IMR-90 (cell line): ENCODE measurements around the gene PLXDC2. TPM values are rescaled to one million over a fixed set of nuclear protein-coding genes. Genes with fewer than 3 reads are reported as not detected.

ENCODE experiments used
- ATAC-seq: fragments of 200-7000 bp; cut with Tn5 transposase; 2 replicates; pipeline ENCODE4 v1.9.1; 2020; ENCODE audit warnings: low read depth, mild to moderate bottlenecking, moderate library complexity
- BruUV-seq: library from RNA; stranded (reverse); fragments of 400-500 nt; replicated peaks from 2 replicates; lab custom pipeline; 2021; lab: Mats Ljungman, UMichigan
- CTCF ChIA-PET: fragments of 300-600 bp; formaldehyde crosslinking; extraction: SDS; loops from one replicate; lab custom pipeline; 2021; ENCODE audit warnings: antibody characterized with exemption; lab: Yijun Ruan, JAX
- POLR2A ChIA-PET: fragments of 300-600 bp; sonication (Branson Sonifier 250); formaldehyde crosslinking; loops from one replicate; lab custom pipeline; 2022; ENCODE audit warnings: antibody characterized with exemption; ENCODE audit not compliant: unreplicated experiment; lab: Charles Lee
- DNase-seq: peaks from one replicate; pipeline ENCODE4 v3.0.0; 2013
- H2AFZ ChIP-seq: replicated peaks from 2 replicates; pipeline ENCODE3; 2013; ENCODE audit warnings: low read length, mild to moderate bottlenecking; ENCODE audit not compliant: poor library complexity
- H2AK5ac ChIP-seq: 2 replicates; pipeline ENCODE4 v1.6.1; 2013; ENCODE audit warnings: low read depth, low read length, inconsistent platforms
- H2AK9ac ChIP-seq: replicated peaks from 2 replicates; pipeline ENCODE3; 2013; ENCODE audit warnings: mild to moderate bottlenecking, low read depth, low read length, moderate library complexity; ENCODE audit not compliant: poor library complexity
- H2BK120ac ChIP-seq: 2 replicates; pipeline ENCODE4 v1.6.1; 2013; ENCODE audit warnings: low read depth, low read length, inconsistent platforms
- H2BK15ac ChIP-seq: 3 replicates; pipeline ENCODE4 v1.6.1; 2013; ENCODE audit warnings: low read depth, low read length, inconsistent platforms
- H2BK20ac ChIP-seq: 2 replicates; pipeline ENCODE4 v1.6.1; 2013; ENCODE audit warnings: low read depth, mild to moderate bottlenecking, inconsistent platforms, low read length, moderate library complexity
- H2BK5ac ChIP-seq: 2 replicates; pipeline ENCODE4 v1.6.1; 2013; ENCODE audit warnings: mild to moderate bottlenecking, low read depth, low read length, inconsistent platforms; ENCODE audit not compliant: poor library complexity, severe bottlenecking
- H3K14ac ChIP-seq: replicated peaks from 2 replicates; pipeline ENCODE4 v1.6.1; 2013; ENCODE audit warnings: low read depth, low read length, inconsistent platforms
- H3K18ac ChIP-seq: 2 replicates; pipeline ENCODE4 v1.6.1; 2013; ENCODE audit warnings: low read depth, low read length, control low read depth
- H3K23ac ChIP-seq: 2 replicates; pipeline ENCODE4 v1.6.1; 2013; ENCODE audit warnings: low read depth, low read length, inconsistent platforms
- H3K27ac ChIP-seq: 2 replicates; pipeline ENCODE4 v1.5.1; 2013; ENCODE audit warnings: mild to moderate bottlenecking, control low read depth, low read length; ENCODE audit not compliant: insufficient read depth
- H3K27me3 ChIP-seq: 2 replicates; pipeline ENCODE4 v1.6.1; 2013; ENCODE audit warnings: low read length; ENCODE audit not compliant: control insufficient read depth, insufficient read depth
- H3K36me3 ChIP-seq: 2 replicates; pipeline ENCODE4 v1.6.1; 2013; ENCODE audit warnings: low read length, mixed read lengths; ENCODE audit not compliant: control insufficient read depth, insufficient read depth
- H3K4ac ChIP-seq: 2 replicates; pipeline ENCODE4 v1.6.1; 2013; ENCODE audit warnings: low read depth, low read length, inconsistent platforms
- H3K4me1 ChIP-seq: 2 replicates; pipeline ENCODE4 v1.6.1; 2013; ENCODE audit warnings: low read length, mixed read lengths; ENCODE audit not compliant: control insufficient read depth, insufficient read depth
- H3K4me2 ChIP-seq: 2 replicates; pipeline ENCODE4 v1.6.1; 2013; ENCODE audit warnings: low read depth, mild to moderate bottlenecking, control low read depth, low read length, moderate library complexity
- H3K4me3 ChIP-seq: 2 replicates; pipeline ENCODE4 v1.5.1; 2013; ENCODE audit warnings: low read depth, mild to moderate bottlenecking, control low read depth, low read length, moderate library complexity; ENCODE audit not compliant: insufficient read depth
- H3K56ac ChIP-seq: 2 replicates; pipeline ENCODE4 v1.6.1; 2013; ENCODE audit warnings: low read length, inconsistent platforms; ENCODE audit not compliant: insufficient read depth; ENCODE audit errors: extremely low read depth
- H3K79me1 ChIP-seq, 2 experiments: 2 replicates each; pipeline ENCODE4 v1.6.1; 2013; ENCODE audit warnings: low read length in 2 of 2, inconsistent platforms in 1 of 2, low read depth in 1 of 2
- H3K9ac ChIP-seq: 2 replicates; pipeline ENCODE4 v1.6.1; 2013; ENCODE audit warnings: low read depth, low read length, control low read depth
- H3K9me1 ChIP-seq: 2 replicates; pipeline ENCODE4 v1.6.1; 2013; ENCODE audit warnings: low read length, inconsistent platforms; ENCODE audit not compliant: insufficient read depth
- H3K9me3 ChIP-seq: 2 replicates; pipeline ENCODE4 v1.6.1; 2013; ENCODE audit warnings: low read length; ENCODE audit not compliant: control insufficient read depth, insufficient read depth
- H4K20me1 ChIP-seq: 2 replicates; pipeline ENCODE4 v1.6.1; 2013; ENCODE audit warnings: low read length, inconsistent platforms; ENCODE audit not compliant: insufficient read depth
- H4K5ac ChIP-seq: 2 replicates; pipeline ENCODE4 v1.6.1; 2013; ENCODE audit warnings: mild to moderate bottlenecking, low read depth, low read length, control low read depth
- H4K8ac ChIP-seq, 2 experiments: 2 replicates each; pipeline ENCODE4 v1.6.1; 2013; ENCODE audit warnings: low read depth in 2 of 2, low read length in 2 of 2, control low read depth in 1 of 2, inconsistent platforms in 1 of 2
- H4K91ac ChIP-seq: 2 replicates; pipeline ENCODE4 v1.6.1; 2013; ENCODE audit warnings: low read depth, low read length, inconsistent platforms; ENCODE audit not compliant: insufficient read depth
- BHLHE40 ChIP-seq: fragments of 150-350 bp; IDR thresholded peaks from 2 replicates; pipeline ENCODE4 v1.6.1; 2016; ENCODE audit warnings: mild to moderate bottlenecking, low read depth, low read length
- CEBPB ChIP-seq: IDR thresholded peaks from 2 replicates; pipeline ENCODE4 v1.6.1; 2012; ENCODE audit warnings: low read depth, low read length, improper control_type of control experiment
- CHD1 ChIP-seq: IDR thresholded peaks from 2 replicates; pipeline ENCODE4 v1.6.1; 2012; ENCODE audit warnings: low read depth, low read length, improper control_type of control experiment
- FOS ChIP-seq: fragments of 150-350 bp; IDR thresholded peaks from 2 replicates; pipeline ENCODE4 v1.6.1; 2016; ENCODE audit warnings: low read depth, low read length
- MAFK ChIP-seq: IDR thresholded peaks from 2 replicates; pipeline ENCODE4 v1.6.1; 2012; ENCODE audit warnings: low read depth, low read length, improper control_type of control experiment
- MAZ ChIP-seq: IDR thresholded peaks from 2 replicates; pipeline ENCODE4 v1.6.1; 2012; ENCODE audit warnings: low read depth, mild to moderate bottlenecking, low read length, improper control_type of control experiment, moderate library complexity, borderline replicate concordance
- MXI1 ChIP-seq: IDR thresholded peaks from 2 replicates; pipeline ENCODE4 v1.6.1; 2012; ENCODE audit warnings: low read depth, mild to moderate bottlenecking, low read length, moderate library complexity, borderline replicate concordance
- NFE2L2 ChIP-seq: fragments of 150-350 bp; IDR thresholded peaks from 2 replicates; pipeline ENCODE4 v1.6.1; 2016; ENCODE audit warnings: low read depth, mild to moderate bottlenecking, low read length
- POLR2A ChIP-seq: IDR thresholded peaks from 2 replicates; pipeline ENCODE4 v1.6.1; 2012; ENCODE audit warnings: mild to moderate bottlenecking, low read depth, low read length
- RAD21 ChIP-seq: IDR thresholded peaks from 2 replicates; pipeline ENCODE4 v1.6.1; 2012; ENCODE audit warnings: low read length, improper control_type of control experiment
- RCOR1 ChIP-seq: IDR thresholded peaks from 2 replicates; pipeline ENCODE4 v1.6.1; 2012; ENCODE audit warnings: mild to moderate bottlenecking, low read length, improper control_type of control experiment; ENCODE audit not compliant: insufficient replicate concordance
- RFX5 ChIP-seq: IDR thresholded peaks from 2 replicates; pipeline ENCODE4 v1.8.0; 2012; ENCODE audit warnings: low read depth, mild to moderate bottlenecking, low read length, moderate library complexity
- WGBS, 2 experiments: methylation state at CpG; one replicate each; pipeline versions ENCODE4 v1.1.5 to v1.1.7; 2013; ENCODE audit warnings: missing lambda C conversion rate in 2 of 2; ENCODE audit not compliant: insufficient read length in 1 of 2; ENCODE audit errors: extremely low coverage in 2 of 2; 5-methylcytosine and 5-hydroxymethylcytosine counted together
- dilution Hi-C: fragments of 300-500 bp; cut with HindIII; formaldehyde crosslinking; loops from one replicate; pipeline ENCODE4 v1.14.3; 2018; ENCODE audit warnings: low sequenced_read_pairs; ENCODE audit not compliant: unreplicated experiment
- in situ Hi-C: fragments of 300-500 bp; cut with MboI; formaldehyde crosslinking; loops from 3 replicates; pipeline ENCODE4 v1.14.3; 2019; ENCODE audit warnings: low sequenced_read_pairs, inconsistent platforms, mixed read lengths
- intact Hi-C: fragments of 100-400 bp; cut with micrococcal nuclease; formaldehyde crosslinking; loops from 2 replicates; pipeline ENCODE4 v1.10.0; 2022
- polyA plus RNA-seq, 3 experiments: library from polyadenylated mRNA; depleted of rRNA; stranded (reverse); fragments of >200 nt; gene quantifications; 2 replicates each; pipeline ENCODE4 v1.2.3, GENCODE V29; 2012; ENCODE audit warnings: low replicate concordance in 1 of 3
- total RNA-seq: library from RNA; depleted of rRNA; stranded (reverse); fragments of >200 nt; gene quantifications from 2 replicates; pipeline ENCODE4 v1.2.3, GENCODE V29; 2012

PLXDC2 gene
- total and polyA plus RNA-seq, 2 of the 4 experiments (the other 2 are of a cell fraction) = 3.2 to 6.1 TPM

DNA sequence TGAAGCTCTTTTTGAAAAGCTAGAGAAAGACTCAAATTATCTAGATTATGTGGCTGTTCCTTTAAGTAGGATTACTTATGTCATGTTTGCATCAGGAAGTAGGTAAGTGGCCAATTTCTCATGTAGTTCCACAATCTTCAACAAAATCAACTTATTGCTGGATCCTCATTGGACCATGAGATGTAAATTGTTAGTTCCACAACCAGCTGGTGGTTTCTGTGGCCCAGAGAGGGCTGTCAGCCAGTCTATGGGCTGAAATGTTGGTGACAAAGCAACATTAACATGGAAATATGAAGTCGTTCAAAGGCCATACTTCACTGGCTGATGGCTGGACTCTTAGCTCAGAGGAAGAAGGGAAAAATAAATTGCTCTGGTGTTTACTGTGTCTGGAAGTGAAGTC, 157.9 kb downstream of the PLXDC2 start (continued):
- TF ChIP-seq FOS = no peak
- no peak for TF ChIP-seq CHD1
- no peak for TF ChIP-seq RCOR1
- no peak for TF ChIP-seq CEBPB

DNA sequence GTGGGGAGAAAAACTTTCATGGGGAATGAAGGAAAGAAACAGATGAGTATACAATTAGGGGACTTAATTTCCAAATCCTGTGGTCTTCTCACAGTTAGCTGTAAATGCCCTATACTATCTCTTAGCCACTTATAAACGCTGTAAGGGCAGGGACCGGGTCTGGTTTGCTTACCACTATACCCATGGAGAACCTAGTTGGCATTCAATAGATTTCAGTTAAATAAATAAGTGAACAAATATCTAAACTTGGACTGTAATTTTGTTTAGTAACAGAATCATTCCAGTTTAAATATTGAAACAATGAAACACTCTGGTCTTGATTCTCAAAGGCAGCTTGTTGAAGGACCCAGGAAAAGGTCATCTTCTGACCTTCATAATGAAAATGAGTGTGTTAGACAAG, 158.3 kb downstream of the PLXDC2 start:
- Histone ChIP-seq H2BK5ac (no peak overlapping the region), H2BK15ac (no peak overlapping the region), H3K9ac (no peak overlapping the region), H2AK9ac (no peak overlapping the region), H3K4ac (no peak overlapping the region), H3K23ac (no peak overlapping the region), H3K4me2 (no peak overlapping the region), H4K5ac (no peak overlapping the region), H3K27me3 (no peaks in the 10 kb centered on the region), H3K18ac (no peak overlapping the region), H3K9me1 (no peaks in the 10 kb centered on the region), H3K4me1 (peaks cover 4% of the 10 kb centered on the region; the same call in 1 of the 2 replicates), H2BK120ac (no peak overlapping the region), H3K14ac (no peak overlapping the region), H4K91ac (no peak overlapping the region), H3K36me3 (no peaks in the 10 kb centered on the region), H3K4me3 (no peak overlapping the region), H2AFZ (no peak overlapping the region), H3K79me1 (peaks cover 0 to 2% of the 10 kb centered on the region in 2 experiments; a peak in 1 of 4 replicates), H4K20me1 (no peaks in the 10 kb centered on the region), H3K9me3 (no peaks in the 10 kb centered on the region), H2BK20ac (no peak overlapping the region), H4K8ac (no peak overlapping the region), H3K27ac (no peak overlapping the region), H3K56ac (no peak overlapping the region), H2AK5ac (no peak overlapping the region)
- intact Hi-C loops (no loop called here), dilution Hi-C loops (no loop called here), in situ Hi-C loops (no loop called here)
- WGBS, 2 experiments = no CpG with 5 or more reads among the region's 2 CpGs
- no peak for ATAC-seq
- TF ChIP-seq RAD21 = no peak
- no peak for TF ChIP-seq MXI1
- no peak for TF ChIP-seq NFE2L2
- no peak for TF ChIP-seq RCOR1
- TF ChIP-seq MAZ = no peak
- TF ChIP-seq BHLHE40 = no peak
- TF ChIP-seq CEBPB = no peak
- TF ChIP-seq POLR2A = no peak
- no peak for TF ChIP-seq MAFK
- no peak for TF ChIP-seq RFX5
- TF ChIP-seq FOS = no peak
- DNase-seq = no peak
- CTCF ChIA-PET = interaction anchor here (0.6 kb wide), 1 partner anchor 158 kb away, joined by 3 read pairs; no protein-coding TSS in a partner anchor
- POLR2A ChIA-PET = no interaction called here
- BruUV-seq = no TSS peak
